Right cardiac atrium (tissue), 5 donors: ENCODE results near the gene SPP2. TPM values are rescaled to one million over a fixed set of nuclear protein-coding genes. Genes with fewer than 3 reads are reported as not detected.

Experiments used
- ATAC-seq, 2 donors: fragments of 200-7000 bp; cut with Tn5 transposase; one replicate each; pipeline versions ENCODE4 v1.8.0 to v1.9.1; 2020; ENCODE audit warnings: moderate library complexity in 2 of 2, mild to moderate bottlenecking in 1 of 2
- DNase-seq, 3 donors: peaks; one replicate each; pipeline ENCODE4 v3.0.0-alpha.2; 2020
- H3K27ac ChIP-seq: one replicate; pipeline ENCODE4 v1.5.1; 2013; ENCODE audit warnings: mild to moderate bottlenecking, low read length, control low read depth, moderate library complexity
- H3K27me3 ChIP-seq: one replicate; pipeline ENCODE4 v1.6.1; 2013; ENCODE audit not compliant: control insufficient read depth, insufficient read depth
- H3K4me1 ChIP-seq: one replicate; pipeline ENCODE4 v1.6.1; 2013; ENCODE audit warnings: low read length; ENCODE audit not compliant: control insufficient read depth, insufficient read depth
- H3K4me3 ChIP-seq: one replicate; pipeline ENCODE4 v1.5.1; 2013; ENCODE audit warnings: low read length, control low read depth
- H3K9me3 ChIP-seq: one replicate; pipeline ENCODE4 v1.6.1; 2013; ENCODE audit warnings: low read length; ENCODE audit not compliant: control insufficient read depth
- WGBS: extraction: QIAGEN DNeasy Blood & Tissue Kit; methylation state at CpG from one replicate; pipeline ENCODE4 v1.1.7; 2013; 5-methylcytosine and 5-hydroxymethylcytosine counted together
- intact Hi-C, 4 donors: fragments of 100-400 bp; cut with DNase I; formaldehyde crosslinking; loops; one replicate each; pipeline versions ENCODE4 v1.11.0 to v1.14.0; 2022 to 2023
- polyA plus RNA-seq: library from polyadenylated mRNA; stranded (reverse); fragments of 200-250 nt; gene quantifications from one replicate; pipeline ENCODE4 v1.2.3, GENCODE V29; 2013
- total RNA-seq, 4 donors: library from RNA; stranded (reverse); fragmentation: NEBNext Ultra II Directional; extraction: Animal tissue kit (Norgen Biotek cat#: 25700); gene quantifications; one replicate each; pipeline ENCODE4 v1.2.1, GENCODE V29; 2021
- donor health status: healthy with polysubstance abuse.
- donor health status: DM: no; HTN: yes; CAD: no.
- donor health status: DM: no; HTN: no; CAD: no.
- donor health status: DM: no; HTN: yes; CAD: no; lungs with severe emphysema.
- donor health status: DM: yes; HTN: yes; CAD: no.

Gene SPP2
- total and polyA plus RNA-seq, 5 donors, result not detected

DNA sequence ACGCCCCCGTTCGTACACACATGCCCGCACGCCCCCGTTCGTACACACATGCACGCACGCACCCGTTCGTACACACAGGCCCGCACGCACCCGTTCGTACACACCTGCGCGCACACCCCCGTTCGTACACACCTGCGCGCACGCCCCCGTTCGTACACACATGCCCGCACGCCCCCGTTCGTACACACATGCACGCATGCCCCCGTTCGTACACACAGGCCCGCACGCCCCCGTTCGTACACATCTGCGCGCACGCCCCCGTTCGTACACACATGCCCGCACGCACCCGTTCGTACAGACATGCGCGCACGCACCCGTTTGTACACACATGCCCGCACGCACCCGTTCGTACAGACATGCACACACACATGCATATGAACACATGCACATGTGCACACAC, 45.7 kb downstream of the SPP2 start:
- DNase-seq (no peak), ATAC-seq (no peak)
- Histone ChIP-seq H3K4me3 (no peak overlapping the region), H3K27ac (no peak overlapping the region), H3K4me1 (no peaks in the 10 kb centered on the region), H3K9me3 (no peaks in the 10 kb centered on the region), H3K27me3 (no peaks in the 10 kb centered on the region)
- intact Hi-C loops, result no loop called here
- 96% methylated on average over 52 of the region's 52 CpGs for WGBS

DNA sequence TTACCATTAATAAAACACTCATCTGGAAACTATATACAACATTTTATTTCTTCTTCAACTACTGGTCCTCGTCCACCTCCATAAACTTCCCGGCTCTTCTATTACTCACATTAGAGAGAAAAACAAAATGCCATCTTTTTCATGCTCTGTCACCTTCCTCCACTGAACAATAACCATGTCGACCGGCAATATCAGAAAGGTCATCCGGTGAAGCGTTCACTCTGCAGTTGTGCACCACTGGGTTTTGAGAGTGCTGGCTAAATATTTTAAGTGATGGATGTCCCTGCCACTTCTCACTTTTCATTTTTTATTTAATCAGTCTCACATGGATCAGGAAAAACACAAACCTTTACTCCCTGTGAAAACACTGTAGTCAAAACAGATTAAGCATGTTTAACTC, 48.2 kb downstream of the SPP2 start:
- ATAC-seq (no peak), DNase-seq (no peak)
- Histone ChIP-seq H3K27me3 (no peaks in the 10 kb centered on the region), H3K9me3 (no peaks in the 10 kb centered on the region), H3K4me3 (no peak overlapping the region), H3K4me1 (no peaks in the 10 kb centered on the region), H3K27ac (no peak overlapping the region)
- WGBS, result 79% methylated on average over 6 of the region's 6 CpGs
- intact Hi-C loops, result no loop called here

DNA sequence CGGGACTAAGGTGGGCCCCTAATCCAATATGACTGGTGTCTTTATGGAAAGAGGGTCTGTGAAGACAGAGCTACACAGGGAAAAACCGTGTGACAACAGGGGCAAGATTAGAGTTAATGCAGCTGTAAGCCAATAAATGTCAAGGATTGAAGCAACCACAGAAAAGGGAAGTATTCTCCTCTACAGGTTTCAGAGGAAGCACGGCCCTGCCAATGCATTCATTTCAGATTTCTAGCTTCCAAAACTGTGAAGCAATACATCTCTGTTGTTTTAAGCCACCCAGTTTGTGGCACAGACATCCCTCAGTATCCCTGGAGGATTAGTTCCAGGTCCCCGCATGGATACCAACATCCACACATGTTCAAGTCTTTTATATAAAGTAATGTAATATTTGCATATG, 48.8 kb downstream of the SPP2 start:
- 62% methylated on average over 4 of the region's 4 CpGs for WGBS
- Histone ChIP-seq H3K4me3 (no peak overlapping the region), H3K4me1 (no peaks in the 10 kb centered on the region), H3K27me3 (no peaks in the 10 kb centered on the region), H3K27ac (no peak overlapping the region), H3K9me3 (no peaks in the 10 kb centered on the region)
- intact Hi-C loops, result no loop called here
- ATAC-seq (no peak), DNase-seq (no peak)

DNA sequence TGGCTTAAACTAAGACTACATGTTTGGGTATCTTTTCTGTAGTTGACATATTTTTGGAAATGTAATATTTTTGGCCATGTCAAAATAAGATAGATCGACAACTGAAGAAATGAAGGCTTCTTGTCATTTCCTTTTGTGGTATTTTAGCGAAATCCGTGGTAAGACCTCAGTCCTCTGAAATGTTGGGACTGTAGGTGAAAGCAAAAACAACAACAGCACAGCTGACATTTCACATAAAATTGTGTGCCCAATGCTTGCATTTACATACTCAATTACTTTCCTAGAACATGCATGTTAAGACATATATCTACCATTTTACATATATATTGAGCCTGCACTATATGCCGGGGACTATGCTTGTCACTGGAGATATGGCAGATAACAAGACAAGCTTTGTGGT, 50.2 kb downstream of the SPP2 start:
- no peak overlapping the region for H3K4me3 ChIP-seq
- intact Hi-C loops, result no loop called here
- ATAC-seq (no peak), DNase-seq (no peak)
- no peak overlapping the region for H3K27ac ChIP-seq
- no peaks in the 10 kb centered on the region for H3K27me3 ChIP-seq
- WGBS, result 77% methylated on average over 4 of the region's 4 CpGs
- no peaks in the 10 kb centered on the region for H3K4me1 ChIP-seq
- no peaks in the 10 kb centered on the region for H3K9me3 ChIP-seq

GRCh38 chr2:234102112-234102511, 51.6 kb downstream of the SPP2 start:
- Histone ChIP-seq H3K4me3 (no peak overlapping the region), H3K9me3 (no peaks in the 10 kb centered on the region), H3K27ac (no peak overlapping the region), H3K4me1 (no peaks in the 10 kb centered on the region), H3K27me3 (no peaks in the 10 kb centered on the region)
- DNase-seq (no peak), ATAC-seq (no peak)
- intact Hi-C loops, result no loop called here
- WGBS, result 67% methylated on average over 3 of the region's 3 CpGs

DNA sequence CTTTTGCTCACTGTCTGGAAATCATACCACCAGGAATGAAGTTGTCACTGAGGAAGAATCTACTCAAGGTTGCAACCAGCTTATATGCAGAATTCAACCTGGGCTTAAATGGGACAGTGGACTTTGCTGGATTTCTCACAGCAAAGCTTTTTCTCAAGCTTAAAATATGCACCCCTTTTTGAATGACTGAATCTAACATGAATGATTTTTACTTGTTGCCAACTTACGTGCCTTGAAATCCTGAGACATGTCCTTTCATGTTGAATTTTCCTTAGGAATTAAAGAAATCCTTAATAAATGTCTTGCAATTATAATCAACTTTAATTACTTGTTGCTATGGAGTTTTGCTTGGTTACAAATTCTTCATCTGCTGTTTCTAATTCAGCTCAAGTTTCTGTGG, 57.4 kb downstream of the SPP2 start:
- WGBS, result 82% methylated on average over 1 of the region's 1 CpG
- DNase-seq, result no peak
- no peaks in the 10 kb centered on the region for H3K27me3 ChIP-seq
- H3K4me3 ChIP-seq, result no peak overlapping the region
- ATAC-seq, result no peak
- intact Hi-C loops, result no loop called here
- H3K9me3 ChIP-seq, result no peaks in the 10 kb centered on the region
- no peak overlapping the region for H3K27ac ChIP-seq
- H3K4me1 ChIP-seq, result no peaks in the 10 kb centered on the region

DNA sequence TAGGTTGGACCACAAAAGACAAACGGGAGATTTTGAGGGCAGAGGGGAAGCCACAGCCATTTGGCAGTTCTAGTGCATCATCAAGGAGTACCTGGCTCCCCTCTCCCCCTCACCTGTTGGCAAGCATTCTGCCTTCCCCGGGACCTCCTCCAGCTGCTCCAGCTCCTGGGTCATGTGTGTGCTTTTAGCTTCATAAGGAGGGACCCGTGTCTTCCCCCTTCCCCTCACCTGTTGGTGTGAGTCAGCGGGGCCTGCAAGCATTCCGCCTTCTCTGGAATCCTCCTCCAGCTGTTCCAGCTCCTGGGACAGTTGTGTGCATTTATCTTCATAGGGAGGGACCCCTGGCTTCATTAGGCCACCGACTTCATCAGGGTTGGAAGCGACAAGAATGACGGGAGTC, 58.8 kb downstream of the SPP2 start:
- intact Hi-C loops, result no loop called here
- ATAC-seq (no peak), DNase-seq (no peak)
- 85% methylated on average over 8 of the region's 8 CpGs for WGBS
- Histone ChIP-seq H3K27me3 (no peaks in the 10 kb centered on the region), H3K9me3 (no peaks in the 10 kb centered on the region), H3K4me3 (no peak overlapping the region), H3K4me1 (no peaks in the 10 kb centered on the region), H3K27ac (no peak overlapping the region)

DNA sequence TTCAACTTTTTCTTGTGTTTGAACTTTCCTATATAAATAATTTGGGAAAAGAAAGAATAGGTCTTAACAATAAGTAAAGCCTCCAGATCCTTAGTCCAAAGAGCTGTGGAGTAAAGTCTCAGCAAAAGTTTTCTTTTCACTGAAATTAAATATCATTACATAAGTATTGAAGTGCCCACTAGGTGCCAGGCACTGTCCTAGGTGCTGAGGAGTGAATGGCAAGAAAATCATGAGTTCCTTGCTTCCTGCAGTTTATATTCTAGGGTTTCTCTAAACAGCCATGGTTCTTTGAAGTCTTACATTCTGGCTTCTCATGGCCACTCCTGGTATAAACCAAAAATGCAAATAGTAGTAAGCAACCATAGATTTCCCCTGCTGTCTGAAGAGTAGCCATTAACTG, 59.7 kb downstream of the SPP2 start:
- no peaks in the 10 kb centered on the region for H3K27me3 ChIP-seq
- no peak for DNase-seq
- H3K27ac ChIP-seq, result no peak overlapping the region
- H3K4me1 ChIP-seq, result no peaks in the 10 kb centered on the region
- no peak overlapping the region for H3K4me3 ChIP-seq
- H3K9me3 ChIP-seq, result no peaks in the 10 kb centered on the region
- ATAC-seq, result no peak
- intact Hi-C loops, result no loop called here

DNA sequence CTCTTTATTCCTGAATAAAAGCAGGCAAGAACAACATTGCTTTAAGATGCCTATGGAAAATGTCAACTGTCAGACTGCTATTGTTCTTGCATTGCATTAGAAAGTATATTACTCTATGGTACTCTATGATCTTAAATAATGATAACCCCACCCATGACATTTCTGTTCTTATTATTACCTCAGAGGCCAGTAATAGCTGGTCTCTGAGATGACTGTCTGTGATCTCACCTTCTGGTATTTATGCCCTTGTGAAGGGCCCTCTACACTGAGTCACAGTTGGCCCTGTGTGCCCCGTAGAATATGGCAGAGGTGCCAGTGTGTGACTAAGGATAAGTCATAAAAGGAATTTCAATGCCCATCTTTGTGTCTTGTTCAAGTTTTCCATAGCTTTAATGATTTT, 61.0 kb downstream of the SPP2 start:
- Histone ChIP-seq H3K27me3 (no peaks in the 10 kb centered on the region), H3K4me1 (no peaks in the 10 kb centered on the region), H3K27ac (no peak overlapping the region), H3K9me3 (no peaks in the 10 kb centered on the region), H3K4me3 (no peak overlapping the region)
- DNase-seq (no peak), ATAC-seq (no peak)
- WGBS, result 81% methylated on average over 1 of the region's 1 CpG
- intact Hi-C loops, result no loop called here

DNA sequence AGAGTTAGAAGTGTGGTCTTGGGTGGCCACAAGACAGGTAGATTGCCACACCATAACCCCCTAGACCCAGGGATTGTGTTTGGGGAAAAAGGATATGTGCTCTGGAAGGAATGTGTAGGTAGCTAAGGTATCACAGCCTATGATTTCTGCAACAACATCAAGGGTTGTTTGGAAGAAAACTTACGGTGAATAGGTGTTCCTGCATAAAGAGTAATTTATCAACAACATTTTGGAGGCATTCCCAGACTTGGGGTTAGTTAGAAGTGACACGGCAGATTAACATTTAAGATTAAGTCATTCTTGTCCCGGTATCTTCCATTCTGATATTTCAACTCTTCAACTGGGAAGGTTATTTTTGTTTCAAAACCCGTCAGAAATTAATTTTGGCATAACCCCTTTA, 65.5 kb downstream of the SPP2 start:
- WGBS, result 52% methylated on average over 4 of the region's 4 CpGs
- intact Hi-C loops, result no loop called here
- no peak for DNase-seq
- no peak for ATAC-seq
- Histone ChIP-seq H3K27ac (no peak overlapping the region), H3K9me3 (peaks cover 2% of the 10 kb centered on the region), H3K27me3 (no peaks in the 10 kb centered on the region), H3K4me1 (no peaks in the 10 kb centered on the region), H3K4me3 (no peak overlapping the region)

- H3K9me3 ChIP-seq, result peaks cover 2% of the 10 kb centered on the region
- H3K4me1 ChIP-seq, result no peaks in the 10 kb centered on the region
- intact Hi-C loops, result no loop called here
- ATAC-seq, result no peak
- WGBS, result 79% methylated on average over 1 of the region's 1 CpG
- DNase-seq, result no peak
- no peak overlapping the region for H3K4me3 ChIP-seq
- no peaks in the 10 kb centered on the region for H3K27me3 ChIP-seq
- no peak overlapping the region for H3K27ac ChIP-seq
These were observed 71.5 kb downstream of the SPP2 start for GRCh38 chr2:234121999-234122398.

DNA sequence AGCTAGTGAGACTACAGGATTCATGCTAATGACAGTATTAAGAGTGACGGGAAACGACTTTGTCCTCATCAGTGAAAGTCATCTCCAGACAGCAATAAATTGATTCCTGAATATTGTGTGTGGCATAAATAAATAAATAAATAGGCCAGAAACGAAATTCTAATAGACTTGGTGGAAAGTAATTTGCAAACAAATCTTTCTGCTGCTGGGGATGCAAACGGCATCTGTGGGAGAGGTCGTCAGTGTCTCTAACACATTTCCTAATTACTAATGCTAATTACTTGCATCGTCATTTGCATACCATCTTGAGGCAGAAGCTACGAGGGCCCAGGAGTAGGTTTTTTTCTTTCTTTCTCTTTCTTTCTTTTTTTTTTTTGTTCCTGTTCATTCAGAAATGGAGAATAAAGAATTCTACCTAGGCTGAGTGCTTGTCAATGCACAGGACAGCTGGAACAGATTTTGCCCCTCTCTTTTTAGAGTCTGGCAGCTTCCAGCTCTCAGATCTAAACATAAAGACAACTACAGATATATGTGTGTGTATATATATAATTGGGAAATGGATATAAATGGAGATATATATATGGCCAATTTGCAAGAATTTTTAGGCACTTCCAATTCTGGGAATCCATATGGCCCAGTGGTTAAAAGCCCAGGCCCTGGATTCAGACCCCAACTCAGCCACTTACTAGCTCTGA, 75.1 kb downstream of the SPP2 start:
- Histone ChIP-seq H3K4me3 (no peak overlapping the region), H3K9me3 (no peaks in the 10 kb centered on the region), H3K27ac (no peak overlapping the region), H3K4me1 (no peaks in the 10 kb centered on the region), H3K27me3 (no peaks in the 10 kb centered on the region)
- 58% methylated on average over 7 of the region's 7 CpGs for WGBS
- ATAC-seq (no peak), DNase-seq (no peak)
- intact Hi-C loops, result no loop called here
